DMS153 treated with DMSO at 0.1 percent for 48 hours (cell line): ENCODE measurements around the gene PALD1.

Experiments used
- DNase-seq: peaks from one replicate; lab custom pipeline; 2025; ENCODE audit not compliant: unreplicated experiment; lab: John Stamatoyannopoulos, UW

The PALD1 gene

DNA sequence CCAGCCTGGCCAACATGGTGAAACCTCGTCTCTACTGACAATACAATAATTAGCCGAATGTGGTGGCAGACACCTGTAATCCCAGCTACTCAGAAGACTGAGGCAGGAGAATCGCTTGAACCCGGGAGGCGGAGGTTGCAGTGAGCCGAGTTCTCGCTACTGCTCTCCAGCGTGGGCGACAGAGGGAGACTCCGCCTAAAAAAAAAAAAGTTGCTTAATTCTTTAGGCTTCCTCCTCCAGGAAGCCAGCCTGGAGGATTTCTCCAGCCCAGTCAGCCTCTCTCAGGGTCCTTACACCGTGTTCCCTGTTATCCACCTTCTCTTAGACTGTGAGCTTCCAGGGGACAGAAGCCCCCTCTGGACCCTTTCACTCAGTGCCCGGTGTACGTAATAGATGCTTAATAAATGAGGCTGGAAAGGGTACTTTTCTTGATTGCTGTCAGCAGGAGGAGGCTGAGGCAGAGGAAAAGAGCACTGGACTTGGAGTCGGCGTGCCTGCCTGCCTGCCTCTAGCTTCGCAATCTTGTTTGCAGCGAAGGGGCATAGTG lies 20.7 kb upstream of the PALD1 start:
- no peak for DNase-seq

DNA sequence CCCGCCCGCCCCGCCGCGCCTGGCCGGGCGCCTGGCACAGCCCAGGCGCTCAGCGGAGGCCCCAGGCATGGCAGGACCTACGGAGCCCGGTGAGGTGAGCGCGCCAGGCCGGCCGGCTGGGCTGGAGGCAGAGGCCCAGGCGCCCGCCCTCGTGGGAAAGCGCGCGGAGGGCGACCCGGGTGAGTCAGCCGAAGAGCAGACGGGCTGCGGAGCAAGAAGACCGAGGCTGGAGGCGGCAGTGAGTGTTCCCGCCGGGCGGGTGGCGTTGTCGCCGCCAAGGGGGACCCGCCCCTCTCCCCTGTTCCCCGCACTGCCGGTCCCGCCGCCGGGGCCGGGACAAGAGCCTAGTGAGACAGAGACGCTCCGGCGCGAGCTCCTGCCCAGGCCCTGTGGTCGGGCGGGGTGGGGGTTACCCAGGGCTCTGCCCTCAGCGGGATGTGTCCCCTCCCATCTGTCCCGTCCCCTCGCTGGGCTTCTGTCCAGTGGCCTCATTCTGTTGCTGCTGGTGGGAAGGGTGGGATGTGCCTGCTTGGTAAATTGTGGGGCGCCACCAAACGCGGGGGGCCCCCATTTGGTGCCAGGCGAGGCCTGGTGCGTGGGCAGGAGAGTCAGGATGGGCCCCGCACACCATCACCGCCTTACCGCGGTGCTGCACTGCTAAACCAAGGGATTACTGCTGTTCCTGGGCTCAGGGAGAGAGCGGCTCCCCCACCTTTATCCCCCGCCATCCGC lies 20.1 kb upstream of the PALD1 start:
- peak; percentile 14 for DNase-seq

DNA sequence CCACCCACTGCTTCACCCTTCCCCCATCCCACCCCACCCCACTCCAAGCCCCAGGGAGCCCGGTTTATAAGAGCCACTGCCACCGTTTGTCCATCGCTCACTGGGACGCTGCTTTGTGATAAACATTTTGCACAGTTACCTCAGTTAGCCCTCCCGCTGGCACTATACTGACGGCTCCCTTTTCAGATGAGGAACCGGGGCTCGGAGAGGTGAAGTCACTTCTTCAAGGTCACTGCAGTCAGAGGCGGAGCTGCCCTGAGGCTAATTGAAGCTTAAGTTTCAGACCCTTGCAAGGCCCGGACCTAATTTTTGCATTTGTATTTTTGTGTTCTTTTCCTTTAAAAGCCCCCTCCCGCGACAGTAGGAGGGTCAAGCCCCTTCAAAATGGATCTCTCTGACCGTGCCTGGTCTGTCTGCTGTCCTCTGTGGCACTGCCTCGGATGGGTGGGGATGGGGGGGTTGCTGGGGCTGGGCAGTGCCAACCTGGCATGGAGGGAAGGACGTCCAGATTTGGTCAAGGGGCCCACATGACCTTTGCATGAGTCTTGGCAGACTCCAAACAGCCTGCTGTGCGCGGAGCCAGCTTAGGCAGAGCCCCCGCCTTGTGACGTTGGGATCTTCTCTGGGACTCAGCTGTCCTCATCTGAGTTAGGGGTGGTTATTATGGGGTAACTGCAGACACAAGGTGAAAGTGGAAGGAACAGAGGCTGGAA lies 19.4 kb upstream of the PALD1 start:
- DNase-seq, result no peak

DNA sequence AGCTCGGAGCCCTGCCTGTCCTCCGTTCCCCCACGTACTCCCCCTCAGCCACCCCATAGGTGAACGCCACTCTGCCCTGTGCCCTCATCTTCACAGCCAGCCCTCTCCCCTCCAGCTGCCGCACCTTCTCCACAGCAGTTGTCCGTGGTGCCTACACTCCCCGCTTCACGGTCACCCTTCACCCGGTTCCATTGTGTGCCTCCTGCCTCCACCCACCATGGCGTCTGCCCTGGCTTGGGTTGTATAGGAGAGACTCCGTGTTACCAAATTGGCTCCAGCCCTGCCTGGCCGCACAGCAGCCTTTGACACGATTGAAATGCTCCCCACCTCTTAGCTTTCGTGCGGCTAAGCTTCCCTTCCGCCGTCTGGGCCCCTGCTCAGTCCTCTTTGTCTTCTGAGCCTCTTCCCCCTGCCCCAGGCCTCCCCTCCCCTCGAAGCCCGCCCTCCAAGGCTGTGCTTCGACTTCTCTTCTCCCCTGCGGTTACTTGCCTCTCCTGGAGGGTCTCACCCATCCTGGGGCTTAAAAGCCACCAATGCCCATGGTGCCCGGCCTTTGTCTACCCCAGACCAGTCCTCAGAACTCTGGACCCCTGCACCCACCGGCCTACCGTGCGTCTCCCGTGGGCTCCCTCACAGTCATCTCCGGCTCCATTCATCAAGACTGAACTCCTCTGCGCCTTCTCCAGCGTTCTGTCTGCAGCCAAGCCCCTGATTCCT lies 18.6 kb upstream of the PALD1 start:
- no peak for DNase-seq

DNA sequence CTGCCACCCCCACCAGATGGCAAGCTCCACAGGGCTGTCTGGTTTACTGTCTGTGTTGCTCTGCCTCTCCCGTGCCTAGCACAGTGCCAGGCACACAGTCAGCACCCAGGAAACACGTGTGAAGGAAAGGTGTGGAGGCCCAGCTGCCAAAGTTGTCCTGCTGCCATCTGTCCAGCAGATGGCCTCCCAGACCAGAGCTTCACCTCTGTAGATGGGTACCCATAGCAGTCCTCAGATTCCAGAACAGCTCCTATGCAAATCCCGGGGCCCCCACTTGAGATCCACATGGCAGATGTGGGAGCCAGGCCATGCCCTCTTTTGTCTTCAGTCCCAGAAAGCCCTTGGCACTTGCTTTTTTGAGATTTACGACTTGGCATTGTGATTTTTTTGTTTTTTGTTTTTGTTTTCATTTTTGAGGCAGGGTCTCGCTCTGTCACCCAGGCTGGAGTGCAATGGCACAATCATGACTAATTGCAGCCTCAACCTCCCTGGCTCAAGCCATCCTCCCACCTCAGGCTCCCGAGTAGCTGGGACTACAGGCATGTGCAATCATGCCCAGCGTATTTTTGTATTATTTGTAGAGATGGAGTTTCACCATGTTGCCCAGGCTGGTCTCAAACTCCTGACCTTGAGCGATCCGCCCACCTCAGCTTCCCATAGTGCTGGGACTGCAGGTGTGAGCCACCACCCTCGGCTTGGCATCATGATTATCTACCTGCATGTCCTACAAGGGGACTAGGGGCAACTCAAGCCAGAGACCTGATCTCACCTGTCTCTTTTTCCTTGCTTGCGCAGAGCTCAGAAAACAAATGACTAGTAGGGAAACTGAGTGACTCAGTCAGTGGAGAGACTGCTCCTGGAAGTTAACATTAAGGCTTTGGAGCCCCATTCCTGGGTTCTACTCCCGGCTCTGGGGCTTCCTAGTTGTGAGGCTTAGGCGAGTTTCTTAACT lies 16.9 kb upstream of the PALD1 start:
- peak; percentile 6 for DNase-seq

DNA sequence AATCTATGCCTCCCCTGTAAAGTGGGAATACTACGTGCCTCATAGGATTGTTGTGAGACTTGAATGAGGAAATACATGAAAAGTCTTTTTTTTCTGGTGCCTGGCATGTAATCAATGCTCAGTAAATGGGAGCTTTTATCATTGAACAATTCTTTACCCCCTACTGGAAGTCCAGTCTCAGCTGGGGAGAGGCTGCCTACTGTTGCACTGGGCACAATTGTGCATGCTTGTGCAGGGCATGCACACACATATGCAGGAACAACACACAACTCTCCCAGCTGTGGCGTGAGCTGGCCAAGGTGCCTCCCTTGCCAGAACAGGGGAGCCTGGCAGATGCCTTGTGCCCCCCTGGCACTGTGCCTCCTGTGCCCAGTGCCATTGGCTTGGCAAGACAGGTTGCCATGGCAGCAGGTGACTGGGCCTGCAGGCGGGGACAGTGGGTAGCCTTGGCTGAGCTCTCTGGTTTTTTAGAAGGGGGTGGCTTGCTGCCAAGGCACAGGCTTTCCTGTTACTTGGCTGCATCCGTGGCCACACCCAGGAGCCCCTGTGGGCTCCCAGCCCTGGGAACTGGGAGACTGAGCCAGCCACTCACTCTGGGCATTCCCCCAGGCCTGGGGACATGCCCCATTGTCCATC lies 16.1 kb upstream of the PALD1 start:
- DNase-seq, result peak; percentile 34

DNA sequence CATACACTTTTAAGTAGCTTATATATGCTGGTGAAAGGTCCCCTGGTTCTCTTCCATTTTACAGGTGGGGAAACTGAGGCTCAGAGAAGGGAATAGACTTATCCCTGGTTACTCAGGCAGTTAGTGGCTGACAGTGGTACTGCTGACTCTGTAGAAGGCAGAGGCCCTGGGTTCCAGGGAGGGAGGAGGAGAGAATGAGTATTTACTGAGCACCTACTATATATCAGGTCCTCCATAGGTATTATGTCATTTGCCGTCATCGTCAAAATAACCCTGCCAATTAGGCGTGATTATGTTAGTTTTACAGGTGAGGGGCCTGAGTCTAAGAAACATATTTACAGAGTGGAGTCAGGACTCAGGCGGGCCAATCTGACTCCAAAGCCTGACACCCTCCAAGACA lies 13.3 kb upstream of the PALD1 start:
- no peak for DNase-seq

DNA sequence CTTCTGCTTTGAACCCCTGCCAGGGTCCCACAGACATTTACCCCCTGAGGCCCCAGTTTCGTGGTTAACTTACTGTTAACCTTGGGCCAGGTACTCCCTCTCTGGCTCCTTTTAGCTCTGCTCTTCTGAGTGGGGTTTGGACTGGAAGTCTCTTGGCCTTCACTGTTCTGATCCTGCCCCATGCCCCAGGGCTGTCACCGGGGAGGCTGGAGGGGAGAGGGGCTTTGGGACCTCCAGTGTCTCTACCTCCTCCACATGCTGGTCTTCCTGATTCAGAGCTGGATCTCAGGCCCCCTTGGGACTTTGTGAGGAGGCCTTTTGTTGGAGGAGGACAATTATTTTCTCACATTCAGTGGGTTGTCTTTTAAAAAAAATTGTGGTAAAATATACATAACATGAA lies 12.7 kb upstream of the PALD1 start:
- no peak for DNase-seq

DNA sequence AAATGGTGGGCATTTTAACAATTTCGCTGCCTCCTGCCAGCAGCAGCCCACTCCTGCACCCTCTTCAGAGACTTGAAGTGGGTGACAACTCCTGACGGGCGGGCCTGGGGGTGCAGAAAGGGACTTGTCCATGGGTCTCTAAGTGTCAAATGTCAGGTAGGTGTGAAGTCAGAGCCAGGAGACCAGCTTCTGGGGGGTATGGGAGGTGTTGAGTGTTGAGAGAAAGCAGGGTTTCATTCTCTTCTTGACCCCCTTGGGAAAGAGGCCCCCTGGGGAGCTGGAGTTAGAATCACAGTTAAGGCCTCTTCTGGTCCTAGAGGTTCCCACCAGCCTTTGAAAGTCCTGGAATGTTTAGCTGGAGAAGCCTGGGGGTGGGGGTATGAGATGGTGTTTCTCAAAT lies 11.6 kb upstream of the PALD1 start:
- DNase-seq, result no peak

DNA sequence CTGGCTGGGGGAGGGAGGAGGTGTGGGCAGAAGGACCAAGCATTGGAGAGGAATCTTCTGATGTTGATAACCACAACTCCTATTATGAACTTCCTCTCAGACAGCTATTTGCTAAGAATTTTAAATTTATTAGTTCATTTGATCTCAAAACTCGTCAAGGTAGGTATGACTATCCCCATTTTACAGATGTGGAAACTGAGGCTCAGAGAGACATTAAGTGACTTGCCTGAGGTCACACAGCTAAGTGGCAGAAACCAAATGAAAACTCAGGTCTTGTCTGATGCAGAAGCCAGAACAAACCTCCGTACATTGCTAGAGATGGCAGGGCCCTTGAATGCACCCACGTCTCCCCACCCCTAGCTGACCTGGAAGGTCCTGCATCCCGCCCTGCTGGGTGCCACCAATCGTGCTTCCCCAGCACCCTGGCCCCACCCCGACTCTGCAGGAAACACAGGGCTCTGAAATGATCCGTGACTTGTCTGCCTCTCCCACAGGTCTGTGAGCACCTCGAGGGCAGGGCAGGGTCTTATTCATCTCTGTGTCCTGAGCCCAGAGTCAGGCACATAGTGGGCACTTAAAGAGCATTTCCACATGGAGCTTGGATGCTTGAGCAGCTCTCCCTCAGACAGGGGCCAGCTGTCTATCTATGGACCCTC lies 5.6 kb upstream of the PALD1 start:
- no peak for DNase-seq

DNA sequence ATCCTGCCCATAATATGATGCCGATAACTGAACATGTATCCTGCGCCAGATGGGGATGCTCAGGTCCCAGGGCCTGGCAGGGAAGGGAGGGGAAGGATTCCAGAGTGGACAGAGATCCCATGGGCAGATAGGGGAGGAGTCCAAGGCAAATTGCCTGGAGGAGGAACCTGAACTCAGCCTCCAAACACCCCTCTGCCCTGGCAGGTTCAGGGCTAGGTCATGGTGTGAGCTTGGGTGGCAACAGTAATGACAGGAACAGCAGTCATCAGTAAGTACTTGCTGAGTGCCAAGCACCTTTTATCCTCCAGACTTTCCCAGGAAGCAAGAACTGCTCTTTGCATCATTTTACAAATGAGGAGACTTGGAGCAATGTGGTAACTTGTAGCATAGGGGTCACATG lies 3.8 kb upstream of the PALD1 start:
- DNase-seq, result no peak

DNA sequence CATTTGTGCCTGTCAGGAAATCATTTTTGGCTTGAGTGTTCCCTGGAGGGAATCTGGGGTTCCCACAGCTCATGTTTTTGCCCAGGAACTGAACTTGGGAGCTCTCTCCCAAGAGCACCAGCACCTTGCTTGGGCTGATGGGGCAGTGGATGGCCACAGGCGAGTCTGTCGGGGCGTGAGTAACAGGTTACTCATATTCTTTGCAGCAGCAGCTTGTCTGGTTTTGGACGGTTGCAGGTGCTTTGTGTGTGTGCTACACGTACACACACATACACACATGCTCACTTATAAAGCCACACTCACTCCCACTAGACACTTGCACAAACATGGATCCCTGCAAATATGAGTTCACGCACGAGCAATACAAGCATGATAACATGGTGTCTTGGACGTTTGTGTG lies 2.9 kb upstream of the PALD1 start:
- DNase-seq, result no peak

DNA sequence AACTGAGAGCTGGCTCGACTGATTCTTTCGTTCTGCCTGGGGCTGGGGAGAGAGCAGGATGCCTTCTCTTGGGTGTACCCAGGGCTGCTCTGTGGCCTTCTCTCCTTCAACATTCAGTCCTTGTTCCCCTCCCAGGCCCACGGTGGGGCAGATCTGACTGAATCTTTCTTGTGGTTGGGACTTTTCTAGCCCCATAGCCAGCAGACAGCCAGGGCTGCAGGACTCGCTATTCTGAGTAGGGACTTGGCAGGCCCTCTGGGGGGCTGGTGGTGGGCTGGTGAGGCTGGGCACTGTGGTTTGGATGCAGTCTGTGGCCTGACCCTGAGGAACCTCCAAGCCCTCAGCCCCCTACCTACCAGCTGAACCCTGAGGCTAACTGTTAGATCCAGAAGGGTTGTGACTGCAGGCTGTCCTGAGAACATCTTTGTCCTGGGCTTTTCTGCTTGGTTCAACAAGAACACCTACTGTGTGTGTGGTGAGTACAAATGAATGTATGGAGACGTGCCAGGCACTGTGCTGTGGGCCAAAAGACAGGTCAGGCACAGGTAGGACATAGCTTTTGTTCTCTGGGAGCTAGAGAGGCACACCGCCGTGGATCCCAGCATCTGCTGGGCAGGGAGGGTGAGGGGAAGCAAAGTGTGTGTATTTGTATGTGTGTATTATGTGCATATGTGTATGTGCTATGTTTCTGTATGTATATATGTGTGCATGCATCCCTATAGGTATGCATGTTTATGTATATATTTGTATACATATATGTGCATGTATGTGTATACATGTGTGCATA lies 2.1 kb upstream of the PALD1 start:
- no peak for DNase-seq

DNA sequence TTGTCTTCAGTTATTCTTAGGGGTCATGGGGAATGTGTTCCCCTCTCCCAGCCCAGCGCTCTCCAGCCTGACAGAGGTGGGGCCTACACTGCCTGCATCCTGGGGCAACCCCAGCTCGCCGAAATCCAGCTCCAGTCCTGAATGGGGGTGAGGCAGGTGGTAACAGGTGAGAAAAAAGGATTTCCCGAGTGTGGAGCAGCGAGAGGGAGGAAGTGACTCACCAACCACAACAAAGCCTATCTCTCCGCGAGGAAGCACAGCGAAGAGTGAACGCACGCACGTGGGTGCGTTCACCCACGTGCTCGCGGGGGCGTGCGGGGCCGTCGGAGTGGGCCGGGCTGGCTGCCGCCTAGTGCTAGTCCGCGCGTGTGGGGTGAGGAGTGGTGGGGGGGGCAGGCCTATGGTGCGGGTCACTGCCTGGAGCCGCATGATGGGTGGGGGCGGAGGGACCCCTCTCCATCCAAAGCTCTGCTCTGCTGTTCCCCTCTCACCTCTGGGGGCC lies 855 bp upstream of the PALD1 start:
- DNase-seq, result peak; percentile 7

DNA sequence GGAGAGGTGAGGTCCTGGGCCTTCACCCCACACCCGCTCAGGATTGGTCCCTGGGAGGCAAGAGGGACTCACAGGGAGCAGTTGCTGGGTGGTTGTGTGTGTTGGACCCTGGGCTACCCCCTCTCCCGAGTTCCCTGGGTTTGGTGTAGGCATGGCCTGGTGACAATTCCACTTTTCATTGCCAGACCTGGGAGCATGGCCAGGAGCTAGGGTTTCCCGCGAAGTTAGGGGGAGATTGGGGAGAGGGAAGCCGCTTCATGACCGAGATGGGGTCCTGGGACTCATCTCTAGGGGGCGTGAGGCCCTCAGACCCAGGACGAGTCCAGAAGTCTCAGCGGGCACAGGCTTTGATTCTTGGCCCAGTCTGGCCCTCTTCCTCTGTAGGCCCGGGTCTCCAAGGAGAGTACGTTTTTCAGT lies 606 bp downstream of the PALD1 start:
- DNase-seq, result no peak

DNA sequence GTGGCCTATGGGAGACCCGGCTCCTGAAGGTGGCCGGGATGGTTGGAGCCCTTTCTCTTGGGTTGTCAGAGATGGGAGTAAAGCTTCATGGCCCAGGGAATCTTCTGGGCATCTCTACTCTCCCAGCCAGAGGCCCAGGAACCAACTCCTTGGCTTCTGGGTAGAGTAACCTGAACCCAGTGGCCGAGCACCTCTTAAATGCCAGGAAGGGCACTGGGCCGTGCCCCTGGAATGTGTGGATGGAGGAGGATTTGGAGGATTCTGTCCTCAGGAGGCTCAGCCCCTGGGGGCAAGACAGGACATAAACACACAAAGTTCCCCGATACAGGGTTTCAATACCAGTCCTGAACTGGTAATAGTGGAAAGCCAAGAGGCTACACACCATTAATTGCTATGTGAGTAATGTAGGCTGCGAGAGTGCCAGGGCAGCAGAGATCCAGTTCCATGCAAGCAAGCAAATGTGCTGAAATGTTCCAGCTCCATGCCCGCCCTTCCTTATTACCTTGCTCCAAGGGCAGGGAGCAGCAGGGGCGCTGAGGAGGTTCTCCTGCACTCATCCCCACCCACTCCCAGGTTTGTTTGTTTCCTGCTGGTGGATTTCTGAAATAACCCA lies 1.2 kb downstream of the PALD1 start:
- DNase-seq, result no peak

DNA sequence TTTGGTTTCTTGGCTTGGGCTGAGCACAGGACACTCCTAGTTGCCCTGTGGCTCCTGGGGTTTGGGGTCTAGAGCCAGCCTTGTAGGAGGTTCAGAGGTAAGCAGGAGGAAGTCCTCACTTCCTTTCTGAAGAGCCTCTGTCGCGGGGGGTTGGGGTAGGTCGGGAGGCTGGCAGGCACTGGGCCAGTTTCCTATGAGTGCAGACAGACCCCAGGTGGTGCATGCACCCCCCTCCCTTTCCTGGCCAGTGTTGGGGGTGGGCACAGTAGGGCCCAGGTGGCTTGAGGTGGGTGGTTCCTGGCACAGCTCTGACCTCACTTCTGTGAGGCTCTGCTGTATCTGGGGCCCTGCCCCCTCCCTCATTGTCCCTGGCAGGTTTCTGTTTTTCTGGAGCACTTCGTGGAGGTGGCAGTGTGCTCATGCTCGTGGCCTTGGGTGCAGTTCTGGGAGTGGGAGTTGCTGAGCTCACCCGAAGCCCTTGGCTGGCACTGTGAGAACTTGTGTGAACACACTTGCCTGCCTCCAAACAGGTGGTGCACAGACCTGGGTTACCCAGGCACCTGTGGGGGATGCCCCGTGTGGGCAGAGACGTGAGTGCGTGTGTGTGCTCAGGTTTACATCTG lies 1.8 kb downstream of the PALD1 start:
- no peak for DNase-seq

DNA sequence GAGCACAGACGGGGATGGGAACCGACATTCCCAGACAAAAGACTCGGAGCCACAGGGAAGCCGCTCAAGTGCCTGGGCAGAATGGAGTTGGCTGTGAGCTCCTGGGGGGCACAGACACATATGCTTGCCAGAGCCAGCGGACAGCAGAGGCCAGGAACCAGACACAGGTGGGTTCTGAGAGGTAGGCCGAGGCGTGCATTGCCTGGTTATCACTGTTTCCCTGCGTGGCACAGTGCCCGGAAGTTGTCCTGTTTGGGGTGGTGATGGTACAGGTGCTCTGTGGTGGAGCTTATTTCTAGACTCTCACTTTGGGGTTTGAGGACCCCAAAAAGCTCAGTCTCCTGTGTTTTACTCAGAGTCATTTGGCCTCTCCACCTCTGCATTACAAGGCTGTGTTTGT lies 2.5 kb downstream of the PALD1 start:
- DNase-seq, result no peak
